HG02571 (cell line): Measurements from ENCODE around the gene IRF1.

Experiments
- ATAC-seq: cut with Tn5 transposase; IDR thresholded peaks from one replicate; pipeline ENCODE4 v1.9.1; 2021; ENCODE audit warnings: mild to moderate bottlenecking, moderate library complexity; ENCODE audit not compliant: unreplicated experiment

The IRF1 gene

DNA sequence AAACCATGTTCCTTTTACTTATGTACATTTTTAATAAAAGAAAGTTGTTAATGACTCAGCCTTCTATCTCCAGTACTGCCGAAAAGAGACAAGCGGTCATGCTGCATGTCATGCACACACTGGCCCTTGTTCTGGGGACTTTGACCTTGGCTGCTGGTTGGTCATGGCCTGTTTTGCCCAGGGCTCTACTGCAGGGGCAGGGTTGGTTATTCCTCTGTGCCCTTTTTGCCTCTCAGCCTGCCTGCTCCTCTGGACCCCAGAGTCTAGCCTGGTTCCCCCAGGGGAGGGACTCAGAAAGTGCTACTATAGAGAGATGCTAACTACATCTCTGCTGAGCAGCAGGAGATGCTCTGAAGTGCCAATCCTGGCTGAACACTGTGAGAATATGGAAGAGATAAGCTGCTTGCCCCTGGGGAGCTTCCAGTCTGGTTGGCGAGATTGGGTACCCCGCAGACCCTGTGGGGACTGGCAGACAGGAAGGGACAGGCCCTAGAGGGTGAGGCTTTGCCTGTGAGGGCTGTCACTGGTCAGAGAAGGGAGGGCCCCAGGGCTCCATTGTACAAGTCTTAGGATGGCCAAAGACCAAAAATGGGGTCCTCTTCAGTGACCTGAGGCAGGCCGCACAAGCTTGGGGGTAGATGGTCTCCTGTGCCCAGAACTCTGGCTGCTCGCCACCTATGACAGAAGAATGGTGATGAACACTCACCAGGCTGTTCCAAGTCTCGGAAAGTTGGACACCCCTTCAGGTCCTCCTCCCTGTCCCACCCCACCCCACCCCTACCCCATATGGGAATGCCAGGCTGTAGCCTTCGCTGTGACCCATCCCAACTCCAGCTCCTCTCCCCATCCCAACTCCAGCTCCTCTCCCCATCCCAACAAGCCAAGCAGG, 14.3 kb downstream of the IRF1 start:
- no peak for ATAC-seq

DNA sequence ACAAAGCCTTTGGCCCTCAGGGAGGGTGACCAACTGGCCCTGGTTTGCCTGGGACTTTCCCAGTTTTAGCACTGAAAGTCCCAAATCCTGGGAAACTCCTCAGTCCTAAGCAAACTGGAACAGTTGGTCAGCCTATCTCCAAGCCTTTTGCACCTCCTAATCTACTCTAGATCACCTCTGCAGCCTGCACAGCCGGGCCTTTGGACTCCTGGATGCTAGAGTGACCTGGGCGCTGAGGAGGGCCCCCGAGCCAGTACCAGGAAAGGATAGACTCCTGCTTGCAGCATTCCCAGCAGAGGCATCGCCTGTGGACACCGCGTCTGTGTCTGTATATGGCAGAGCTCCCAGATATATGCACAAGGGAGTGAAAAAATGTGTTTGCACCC, 15.1 kb downstream of the IRF1 start:
- ATAC-seq: no peak

DNA sequence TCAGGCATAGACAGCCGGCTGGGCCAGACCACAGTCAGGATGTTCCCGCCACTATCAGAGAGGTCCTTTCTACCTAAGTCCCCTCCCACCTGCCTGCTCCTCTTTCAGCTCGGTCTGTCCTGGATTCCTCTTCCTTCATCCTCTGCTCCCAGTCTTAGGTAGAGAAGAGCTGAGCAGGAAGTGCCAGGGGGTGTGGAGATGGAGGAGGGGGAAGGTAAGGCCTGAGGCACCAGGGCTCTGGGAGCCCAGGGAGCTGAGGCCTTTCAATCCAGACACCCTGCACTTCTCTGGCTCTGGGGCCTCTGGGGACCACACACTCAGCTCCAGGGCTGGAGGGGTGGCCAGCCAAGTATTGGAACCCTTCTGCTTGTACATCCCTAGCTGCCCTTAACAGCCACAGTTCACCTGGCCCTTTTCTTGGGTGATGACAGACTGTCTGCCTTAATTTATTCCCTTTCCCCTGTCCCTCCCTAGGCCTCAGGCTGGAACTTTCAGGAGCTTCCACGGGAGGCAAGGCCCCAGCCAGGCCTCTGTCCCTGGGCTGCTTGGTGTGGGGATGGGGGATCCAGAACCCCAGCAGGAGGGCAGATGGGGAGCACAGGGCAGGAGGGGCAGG, 15.6 kb downstream of the IRF1 start:
- ATAC-seq: no peak

DNA sequence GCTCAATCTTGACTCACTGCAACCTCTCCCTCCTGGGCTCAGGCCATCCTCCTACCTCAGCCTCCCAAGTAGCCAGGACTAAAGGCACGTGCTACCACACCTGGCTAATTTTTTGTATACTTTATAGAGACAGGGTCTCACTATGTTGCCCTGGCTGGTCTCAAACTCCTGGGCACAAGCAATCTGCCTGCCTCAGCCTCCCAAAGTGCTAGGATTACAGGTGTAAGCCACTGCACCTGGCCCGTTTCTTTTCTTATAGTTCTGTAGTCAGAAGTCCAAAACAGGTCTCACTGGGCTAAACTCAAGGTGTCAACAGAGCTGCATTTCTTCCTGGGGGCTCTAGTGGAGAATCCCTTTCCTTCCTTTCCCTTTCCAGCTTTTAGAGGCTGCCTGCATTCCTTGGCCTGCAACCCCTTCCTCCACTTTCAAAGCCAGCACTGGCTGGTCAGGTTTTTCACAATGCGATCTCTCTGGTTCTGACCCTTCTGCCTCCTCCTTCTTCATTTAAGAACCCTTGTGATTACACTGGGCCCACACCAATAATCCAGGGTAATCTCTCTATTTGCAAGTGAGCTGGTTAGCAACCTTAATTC, 16.3 kb downstream of the IRF1 start:
- no peak for ATAC-seq

DNA sequence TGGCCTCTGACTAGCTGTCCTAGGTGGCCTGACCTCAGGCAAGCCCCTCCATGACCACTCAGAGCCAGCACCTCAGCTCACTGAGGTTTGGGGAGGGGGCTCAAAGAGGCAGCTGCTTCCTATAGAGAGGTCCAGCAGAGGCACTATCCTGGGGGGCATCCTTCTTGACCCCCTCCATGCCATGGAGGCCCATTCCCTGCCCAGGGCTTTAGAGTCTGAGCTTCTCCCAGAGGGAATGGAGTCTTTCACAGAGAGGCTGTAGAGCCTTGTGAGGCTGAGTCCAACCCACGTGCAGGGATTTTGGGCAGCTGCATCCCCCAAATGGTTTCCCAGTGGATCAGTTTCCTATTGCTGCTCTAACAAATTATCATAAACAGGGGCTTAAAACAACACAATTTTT, 16.9 kb downstream of the IRF1 start:
- ATAC-seq: no peak

DNA sequence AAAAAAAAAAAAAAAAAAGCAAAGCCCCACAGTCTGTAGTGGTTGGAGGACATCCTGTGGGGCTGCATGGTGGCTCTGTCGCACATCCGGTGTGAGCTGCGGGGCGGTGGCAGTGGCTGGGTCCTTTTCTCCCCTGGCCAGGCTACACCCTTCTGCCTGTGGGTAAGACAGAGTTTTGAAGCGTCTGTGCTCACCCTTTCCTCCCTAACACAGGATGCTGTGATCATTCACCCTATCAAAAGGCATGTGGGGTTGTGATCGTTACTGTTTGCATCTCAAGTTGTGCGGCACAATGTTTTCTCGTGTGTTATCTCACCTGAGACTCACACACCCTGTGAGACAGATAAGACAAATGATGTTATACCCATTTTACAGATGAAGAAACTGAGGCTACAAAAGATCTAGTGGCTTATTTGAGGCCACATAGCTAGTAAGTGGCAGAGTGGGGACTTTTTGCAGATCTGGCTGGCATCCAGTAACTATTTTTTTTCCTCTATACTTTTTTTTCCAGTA, 17.5 kb downstream of the IRF1 start:
- ATAC-seq: peak; percentile 58

DNA sequence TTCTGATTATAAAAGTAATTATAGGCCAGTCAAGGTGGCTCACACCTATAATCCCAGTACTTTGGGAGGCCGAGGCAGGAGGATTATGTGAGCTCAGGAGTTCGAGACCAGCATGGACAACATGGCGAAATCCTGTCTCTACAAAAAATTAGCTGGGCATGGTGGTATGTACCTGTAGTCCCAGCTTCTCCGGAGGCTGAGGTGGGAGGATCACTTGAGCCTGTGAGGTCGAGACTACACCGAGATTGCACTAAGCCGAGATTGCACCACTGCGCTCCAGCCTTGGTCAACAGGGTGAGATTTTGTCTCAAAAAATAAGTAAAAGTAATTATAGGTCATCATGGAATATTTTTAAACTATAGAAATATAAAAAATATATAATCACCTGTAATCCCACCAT, 18.1 kb downstream of the IRF1 start:
- ATAC-seq: no peak

DNA sequence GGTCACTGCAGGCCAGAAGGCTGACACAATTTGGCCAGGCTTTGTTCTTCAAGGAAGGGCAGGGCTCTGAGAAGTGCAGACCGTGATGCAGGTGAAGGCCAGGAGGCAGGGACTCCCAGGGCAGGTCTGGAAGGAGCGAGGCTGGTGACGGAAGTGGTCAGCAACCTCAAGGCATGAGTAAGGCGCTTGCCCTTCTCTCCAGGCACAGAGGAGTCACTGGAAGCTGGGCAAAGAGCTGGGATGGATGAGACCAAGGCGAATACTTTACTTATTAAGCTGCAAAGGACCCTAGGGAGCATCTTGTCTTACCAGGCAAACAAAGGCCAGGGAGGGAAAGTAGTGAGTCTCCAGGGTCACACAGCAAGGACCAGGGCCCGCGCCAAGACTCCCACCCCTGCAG, 18.6 kb downstream of the IRF1 start:
- ATAC-seq: no peak

DNA sequence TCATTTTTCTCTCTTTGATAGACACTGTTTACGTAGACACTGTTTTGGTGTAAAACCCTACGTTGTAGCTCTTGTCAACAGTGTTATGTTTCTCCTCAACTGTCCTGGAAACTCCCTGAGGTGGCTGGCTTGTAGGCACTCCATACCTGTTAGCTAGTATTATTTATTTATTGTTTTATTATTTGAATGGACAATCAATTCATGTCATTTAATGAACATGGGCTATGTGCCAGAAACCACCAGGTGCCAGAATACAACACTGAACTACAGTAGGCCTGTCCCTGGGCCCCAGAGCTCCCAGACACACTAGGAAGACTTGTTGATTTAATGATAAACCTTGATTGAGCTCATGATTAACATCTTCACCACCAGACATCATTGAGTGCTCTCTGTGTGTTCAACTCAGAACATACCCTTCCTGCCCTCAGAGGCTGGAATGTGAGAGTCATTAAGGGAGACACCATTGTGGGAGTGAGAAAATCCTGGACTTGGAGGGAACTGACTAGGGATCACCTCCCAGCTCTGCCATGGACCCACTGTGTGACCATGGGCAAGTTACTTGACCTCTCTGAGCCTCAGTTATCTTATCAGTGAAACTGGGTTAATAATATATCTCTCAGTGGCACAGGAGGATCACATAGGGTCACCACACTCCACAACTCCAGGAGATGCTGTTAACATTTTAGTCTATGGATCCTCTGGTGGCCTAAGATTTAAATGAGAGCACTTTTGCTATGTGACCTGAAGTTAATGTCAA, 19.2 kb downstream of the IRF1 start:
- ATAC-seq: no peak

DNA sequence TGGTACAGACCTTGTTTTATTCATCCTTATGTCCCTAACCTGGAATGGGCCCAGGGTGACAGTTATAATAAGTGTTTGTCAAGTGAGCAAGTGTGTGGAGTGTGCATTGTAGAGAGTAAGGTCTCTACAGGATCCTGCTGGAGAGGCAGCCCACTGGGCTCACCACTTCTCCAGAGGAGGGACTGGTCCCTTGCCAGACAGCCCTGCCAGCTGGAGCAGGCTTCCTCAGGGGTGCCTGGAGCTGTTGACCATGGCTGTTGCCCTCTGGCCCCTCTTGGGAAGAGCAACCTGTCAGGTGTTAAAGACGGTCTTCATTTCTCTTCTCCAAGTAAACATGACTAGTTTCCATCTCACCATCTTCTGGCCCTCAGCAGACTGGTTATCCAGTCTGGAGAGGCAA, 20.0 kb downstream of the IRF1 start:
- no peak for ATAC-seq

DNA sequence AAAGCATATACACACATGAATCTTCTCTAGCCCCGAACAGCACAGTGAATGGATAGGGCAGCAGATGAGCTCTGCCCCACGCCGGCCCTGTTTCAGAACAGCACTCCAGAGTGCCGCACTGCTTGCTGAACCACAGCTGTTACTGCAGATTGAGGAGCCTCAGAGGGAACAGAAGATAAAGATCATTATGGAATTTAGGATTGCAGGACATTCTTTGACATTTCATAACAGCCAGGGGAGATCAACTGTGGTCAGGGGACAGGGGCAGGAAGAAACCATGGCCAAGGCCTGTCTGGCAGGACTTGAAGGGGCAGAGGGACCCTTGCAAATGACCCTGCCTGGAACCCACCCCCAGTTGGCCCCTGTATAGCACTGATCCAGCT, 20.6 kb downstream of the IRF1 start:
- no peak for ATAC-seq

DNA sequence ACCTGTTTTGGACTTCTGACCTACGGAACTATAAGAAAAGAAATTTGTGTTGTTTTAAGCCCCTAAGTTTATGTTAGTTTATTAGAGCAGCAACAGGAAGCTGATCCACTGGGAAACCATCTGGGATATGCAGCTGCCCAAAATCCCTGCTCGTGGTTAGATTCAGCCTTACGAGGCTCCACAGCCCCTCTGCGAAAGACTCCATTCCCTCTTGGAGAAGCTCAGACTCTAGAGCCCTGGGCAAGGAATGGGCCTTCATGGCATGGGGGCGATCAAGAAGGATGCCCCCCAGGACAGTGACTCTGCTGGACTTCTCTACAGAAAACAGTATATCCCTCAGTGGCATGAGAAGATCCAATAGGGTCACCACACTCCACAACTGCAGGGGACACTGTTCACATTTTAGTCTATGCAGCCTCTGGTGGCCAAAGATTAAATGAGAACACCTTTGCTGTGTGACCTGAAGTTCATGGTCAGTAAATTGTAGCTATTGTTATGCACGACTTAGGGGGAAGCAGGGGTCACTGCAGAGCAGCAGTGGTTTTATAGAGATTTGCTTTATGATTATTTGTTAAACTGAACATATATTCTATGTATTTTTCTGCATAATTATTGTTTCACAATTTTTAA, 21.1 kb downstream of the IRF1 start:
- ATAC-seq: no peak

DNA sequence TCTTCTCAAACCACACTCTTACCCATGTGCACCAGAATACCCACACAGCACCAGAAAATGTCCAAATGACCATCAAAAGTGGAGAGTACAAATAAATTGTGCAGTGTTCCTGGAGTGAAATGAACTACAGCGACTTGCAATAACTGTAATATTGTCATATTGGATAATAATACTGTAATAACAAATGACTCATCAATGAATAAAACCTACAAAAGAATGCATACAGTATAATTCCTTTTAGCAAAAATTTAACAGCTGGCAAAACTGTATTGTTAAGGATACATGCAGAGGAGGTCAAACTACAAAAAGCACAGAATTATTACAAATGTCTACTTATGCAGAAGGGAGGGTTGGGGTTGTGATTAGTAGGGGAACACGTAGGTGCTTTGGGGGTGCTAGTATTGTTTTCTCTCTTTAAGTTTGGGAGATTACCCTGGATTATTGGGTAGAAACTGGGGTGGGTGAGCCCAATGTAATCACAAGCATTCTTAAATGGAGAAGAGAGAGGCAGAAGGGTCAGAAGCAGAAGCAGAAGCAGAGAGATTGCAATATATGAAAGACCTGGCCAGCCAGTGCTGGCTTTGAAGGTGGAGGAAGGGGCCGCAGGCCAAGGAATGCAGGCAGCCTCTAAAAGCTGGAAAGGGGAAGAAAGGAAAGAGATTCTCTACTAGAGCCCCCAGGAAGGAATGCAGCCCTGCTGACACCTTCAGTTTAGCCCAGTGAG, 21.8 kb downstream of the IRF1 start:
- ATAC-seq: no peak

DNA sequence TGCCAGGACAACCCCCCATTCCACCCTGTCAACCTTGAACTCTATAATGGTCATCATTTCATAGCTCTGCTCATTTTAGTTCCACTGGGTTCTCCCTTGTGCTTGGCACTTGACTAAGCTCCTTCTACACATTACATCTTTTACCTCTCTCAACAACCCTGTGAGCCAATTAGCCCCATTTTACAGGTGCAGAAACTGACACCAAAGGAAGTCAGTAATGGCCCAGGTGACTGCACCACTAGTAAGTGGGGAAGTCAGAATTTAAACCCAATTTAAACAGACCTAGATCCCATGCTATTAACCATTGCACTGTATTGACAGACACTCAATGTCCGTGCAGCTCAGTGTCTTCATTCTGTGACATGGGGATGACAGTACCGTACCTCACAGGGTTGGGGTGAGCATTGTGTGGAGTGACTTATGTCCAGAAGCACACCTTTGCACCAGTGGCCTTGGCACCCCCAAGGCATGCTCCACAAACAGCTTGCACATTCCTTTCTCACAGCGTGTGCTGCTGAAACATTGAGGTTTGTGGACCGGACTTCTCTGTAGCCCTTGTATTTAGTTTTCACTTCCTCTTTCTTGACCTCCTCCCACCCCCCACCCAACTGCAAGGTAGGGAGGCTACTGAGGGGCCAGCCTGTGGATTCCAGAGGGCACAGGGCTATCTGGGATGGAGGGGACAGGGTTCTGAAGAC, 23.1 kb downstream of the IRF1 start:
- ATAC-seq: no peak

DNA sequence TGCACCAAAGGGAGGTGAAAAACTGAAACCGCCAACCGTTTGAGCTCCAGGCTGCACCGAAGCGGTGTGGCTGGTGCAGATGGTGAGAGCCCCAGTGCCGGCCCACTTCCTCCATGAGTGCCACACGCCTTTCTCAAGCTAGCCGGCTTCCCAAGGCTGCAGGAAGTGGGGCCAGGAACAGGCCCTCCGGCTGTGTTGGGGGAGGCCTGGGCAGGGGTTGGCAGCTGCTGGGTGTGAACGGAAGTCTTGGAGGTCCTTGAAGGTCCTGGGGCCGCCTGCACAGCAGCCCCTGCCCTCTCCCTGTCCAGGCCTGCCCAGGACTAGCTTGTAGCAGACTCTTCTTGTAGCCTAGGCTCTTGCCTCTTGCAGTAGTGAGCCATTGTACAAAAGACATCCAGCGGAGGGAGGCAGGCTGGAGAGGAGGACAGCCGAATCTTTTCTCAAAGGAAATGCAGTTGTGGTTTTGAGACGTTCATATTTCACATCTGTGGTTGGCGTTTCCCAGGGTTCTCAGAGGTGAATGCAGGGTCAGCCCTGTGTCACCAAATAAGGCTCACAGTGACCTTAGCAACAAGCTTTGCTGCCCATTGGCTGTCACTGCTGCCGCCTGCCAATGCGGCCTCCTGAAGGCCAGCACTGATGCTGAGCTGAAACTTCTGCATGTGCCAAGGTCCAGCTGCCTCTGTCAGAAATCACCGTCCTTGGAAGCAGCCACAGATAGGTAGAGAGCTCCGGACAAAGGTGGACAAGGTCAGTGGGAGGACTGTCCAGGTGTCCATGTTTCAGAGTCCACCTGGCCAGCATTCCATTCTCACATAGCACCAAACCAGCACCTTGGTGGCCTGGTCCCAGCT, 23.9 kb downstream of the IRF1 start:
- peak; percentile 62 for ATAC-seq

DNA sequence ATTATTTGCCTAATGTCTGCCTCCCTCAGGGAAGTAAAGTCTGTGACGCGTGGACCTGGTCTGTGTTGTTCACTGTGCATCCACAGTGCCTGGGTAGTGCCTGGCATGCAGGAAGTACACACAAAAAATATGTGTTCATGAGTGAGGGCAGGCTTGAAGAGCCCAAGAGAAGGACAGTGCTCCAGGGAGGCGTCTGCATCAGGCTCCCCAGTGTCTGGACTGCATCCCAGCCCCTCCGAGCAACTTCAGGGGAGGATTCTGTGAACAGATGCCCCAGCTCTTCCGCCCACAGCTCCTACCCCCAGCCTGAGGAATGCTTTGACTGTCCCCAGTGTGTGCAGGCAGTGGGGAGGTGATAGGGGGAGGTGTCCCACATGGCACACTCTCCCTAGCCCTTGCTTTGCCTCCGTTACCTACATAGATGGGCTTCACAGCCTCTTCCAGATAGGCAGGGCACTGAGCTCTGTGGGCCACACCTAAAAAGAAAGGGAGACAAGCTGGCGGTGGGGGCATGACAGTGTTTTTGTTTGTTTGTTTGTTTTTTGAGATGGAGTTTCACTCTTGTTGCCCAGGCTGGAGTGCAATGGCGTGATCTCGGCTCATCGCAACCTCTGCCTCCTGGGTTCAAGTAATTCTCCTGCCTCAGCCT, 25.4 kb downstream of the IRF1 start:
- ATAC-seq: no peak

DNA sequence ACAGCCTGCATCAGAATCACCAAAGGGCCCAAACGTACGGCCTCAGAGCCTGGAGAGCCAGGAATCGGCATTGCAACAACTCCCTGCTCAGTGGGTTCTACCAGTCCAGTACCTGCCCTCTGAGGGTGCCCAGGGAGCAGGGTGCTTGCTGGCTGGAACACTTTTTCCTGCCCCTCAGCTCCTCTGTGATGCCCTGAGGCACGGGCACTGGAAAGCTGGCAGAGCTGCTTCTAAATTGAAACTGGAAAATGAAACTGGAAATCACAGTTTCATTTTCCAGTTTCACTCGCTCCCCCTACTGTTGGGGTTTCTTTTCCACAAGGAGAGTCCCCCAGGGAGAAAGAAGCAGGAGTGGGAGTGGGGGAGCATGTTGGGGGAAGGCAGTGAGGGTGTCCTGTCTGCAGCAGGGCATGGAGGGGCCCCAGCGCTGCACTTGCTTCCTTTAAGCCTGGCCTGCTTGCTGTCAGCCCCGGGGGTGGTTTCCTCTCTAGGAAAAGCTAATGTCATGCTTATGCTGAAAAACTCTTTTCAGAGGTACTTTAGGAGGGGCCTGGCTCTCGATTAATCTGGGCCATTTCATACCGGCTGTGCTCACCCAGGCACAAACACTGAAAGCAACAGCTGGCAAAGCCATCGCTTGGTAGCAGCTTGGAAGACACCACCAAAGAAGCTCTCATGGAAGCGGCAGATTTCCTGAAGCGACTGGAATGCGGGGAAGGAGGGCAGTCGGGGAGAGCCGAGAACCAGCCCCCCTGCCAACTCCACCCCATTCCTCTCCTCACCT, 26.2 kb downstream of the IRF1 start:
- no peak for ATAC-seq

DNA sequence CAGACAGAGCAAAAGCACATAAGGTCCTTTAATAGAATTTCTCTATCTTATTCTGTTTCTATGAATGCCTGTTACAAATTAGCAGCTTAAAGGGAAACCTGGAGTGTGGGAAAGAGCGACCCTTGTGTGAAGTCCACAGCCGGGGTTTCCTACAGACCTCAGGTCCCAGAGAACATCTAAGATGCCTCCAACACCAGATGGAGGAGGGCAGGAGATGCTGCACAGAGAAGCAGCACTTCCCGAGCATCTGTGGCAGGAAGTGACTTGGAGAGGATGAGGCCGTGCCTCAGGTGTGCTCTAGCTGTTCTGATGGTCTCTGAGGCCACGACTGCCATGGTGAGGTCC, 26.8 kb downstream of the IRF1 start:
- no peak for ATAC-seq
